ENCODE measurements around the gene ADAD2.
"Not testable (repeated sequence)": the region's sequence is repeated elsewhere in the genome, so short reads cannot be mapped to it uniquely, and the experiment has no call there.

GRCh38 chr16:84205123-84205522, 14.2 kb downstream of the ADAD2 start:
- not testable (repeated sequence) for TF ChIP-seq CTCF, EZH2phosphoT487 (IDR thresholded peaks at IDR 0.05)
